ENCODE data around the gene ATL3.
A peak's percentile ranks its signal among the peaks of the same experiment; 100 is the strongest.

Gene ATL3

GRCh38 chr11:63613517-63614135 is 57.5 kb downstream of the ATL3 start:
- no peaks in the 10 kb centered on the region for H3K27me3 ChIP-seq (ENCODE audit: low read depth, low read length)
- H3K36me3 ChIP-seq (replicated peaks; ENCODE audit: low read depth, low read length) = no peaks in the 10 kb centered on the region
- H3K4me3 ChIP-seq (ENCODE audit: low read length) = peak overlapping the region; percentile 79
- TF ChIP-seq EZH2phosphoT487 (IDR thresholded peaks at IDR 0.05; ENCODE audit: low read depth) (no peak), CTCF (IDR thresholded peaks at IDR 0.05; ENCODE audit: low read depth, low read length) (no peak)
- peak overlapping the region; percentile 67 for H3K9ac ChIP-seq (ENCODE audit: low read length)
- H3K4me2 ChIP-seq (ENCODE audit: low read length) = peak overlapping the region; percentile 89
- H2AFZ ChIP-seq (ENCODE audit: low read depth, low read length) = peak overlapping the region; percentile 78
- H3K4me1 ChIP-seq (ENCODE audit: low read length) = peaks cover 37% of the 10 kb centered on the region
- H3K27ac ChIP-seq (ENCODE audit: low read length) = peak overlapping the region; percentile 4; the same call in 1 of the 2 replicates
- no peaks in the 10 kb centered on the region; the same call in 1 of the 2 replicates for H3K79me2 ChIP-seq (ENCODE audit: low read length)
- H4K20me1 ChIP-seq (ENCODE audit: insufficient read depth, low read length) = peaks cover 9% of the 10 kb centered on the region; the same call in 1 of the 2 replicates
- H3K9me3 ChIP-seq (ENCODE audit: insufficient read depth, low read length) = no peaks in the 10 kb centered on the region

GRCh38 chr11:63612181-63612580 is 59.0 kb downstream of the ATL3 start:
- peaks cover 12% of the 10 kb centered on the region; the same call in 1 of the 2 replicates for H4K20me1 ChIP-seq (ENCODE audit: insufficient read depth, low read length)
- H3K4me1 ChIP-seq (ENCODE audit: low read length) = peaks cover 42% of the 10 kb centered on the region
- H3K27ac ChIP-seq (ENCODE audit: low read length) = no peak overlapping the region
- H3K27me3 ChIP-seq (ENCODE audit: low read depth, low read length) = no peaks in the 10 kb centered on the region
- no peak overlapping the region for H3K4me3 ChIP-seq (ENCODE audit: low read length)
- TF ChIP-seq CTCF (IDR thresholded peaks at IDR 0.05; ENCODE audit: low read depth, low read length) = no peak
- no peak for TF ChIP-seq EZH2phosphoT487 (IDR thresholded peaks at IDR 0.05; ENCODE audit: low read depth)
- no peaks in the 10 kb centered on the region for H3K36me3 ChIP-seq (replicated peaks; ENCODE audit: low read depth, low read length)
- H2AFZ ChIP-seq (ENCODE audit: low read depth, low read length) = no peak overlapping the region
- H3K9ac ChIP-seq (ENCODE audit: low read length) = no peak overlapping the region
- no peak overlapping the region for H3K4me2 ChIP-seq (ENCODE audit: low read length)
- no peaks in the 10 kb centered on the region; the same call in 1 of the 2 replicates for H3K79me2 ChIP-seq (ENCODE audit: low read length)
- no peaks in the 10 kb centered on the region for H3K9me3 ChIP-seq (ENCODE audit: insufficient read depth, low read length)

- Histone ChIP-seq H4K20me1 (ENCODE audit: insufficient read depth, low read length) (peaks cover 12% of the 10 kb centered on the region; the same call in 1 of the 2 replicates), H3K4me2 (ENCODE audit: low read length) (peak overlapping the region; percentile 65), H3K27ac (ENCODE audit: low read length) (no peak overlapping the region), H3K9me3 (ENCODE audit: insufficient read depth, low read length) (no peaks in the 10 kb centered on the region), H3K9ac (ENCODE audit: low read length) (no peak overlapping the region), H3K4me3 (ENCODE audit: low read length) (peak overlapping the region; percentile 9; the same call in 1 of the 2 replicates), H3K27me3 (ENCODE audit: low read depth, low read length) (no peaks in the 10 kb centered on the region), H3K79me2 (ENCODE audit: low read length) (no peaks in the 10 kb centered on the region; the same call in 1 of the 2 replicates), H2AFZ (ENCODE audit: low read depth, low read length) (no peak overlapping the region), H3K4me1 (ENCODE audit: low read length) (peaks cover 42% of the 10 kb centered on the region), H3K36me3 (replicated peaks; ENCODE audit: low read depth, low read length) (no peaks in the 10 kb centered on the region)
- TF ChIP-seq EZH2phosphoT487 (IDR thresholded peaks at IDR 0.05; ENCODE audit: low read depth) (no peak), CTCF (IDR thresholded peaks at IDR 0.05; ENCODE audit: low read depth, low read length) (no peak)
These were observed 59.8 kb downstream of the ATL3 start for GRCh38 chr11:63611395-63611747.

GRCh38 chr11:63610604-63611394 is 60.4 kb downstream of the ATL3 start:
- Histone ChIP-seq H3K4me3 (ENCODE audit: low read length) (peak overlapping the region; percentile 9; the same call in 1 of the 2 replicates), H3K9me3 (ENCODE audit: insufficient read depth, low read length) (no peaks in the 10 kb centered on the region), H3K36me3 (replicated peaks; ENCODE audit: low read depth, low read length) (no peaks in the 10 kb centered on the region), H3K4me1 (ENCODE audit: low read length) (peaks cover 42% of the 10 kb centered on the region), H4K20me1 (ENCODE audit: insufficient read depth, low read length) (peaks cover 12% of the 10 kb centered on the region; the same call in 1 of the 2 replicates), H3K79me2 (ENCODE audit: low read length) (no peaks in the 10 kb centered on the region; the same call in 1 of the 2 replicates), H3K9ac (ENCODE audit: low read length) (no peak overlapping the region), H2AFZ (ENCODE audit: low read depth, low read length) (no peak overlapping the region), H3K4me2 (ENCODE audit: low read length) (peak overlapping the region; percentile 65), H3K27ac (ENCODE audit: low read length) (no peak overlapping the region), H3K27me3 (ENCODE audit: low read depth, low read length) (no peaks in the 10 kb centered on the region)
- TF ChIP-seq CTCF (IDR thresholded peaks at IDR 0.05; ENCODE audit: low read depth, low read length) (no peak), EZH2phosphoT487 (IDR thresholded peaks at IDR 0.05; ENCODE audit: low read depth) (no peak)

All from OCI-LY3 (cell line).